NOMO-1 treated with dmso at 0.1 percent for 144 hours (cell line): Measurements from ENCODE around the gene INPP5A.

Experiments
- DNase-seq: peaks from one replicate; lab custom pipeline; 2025; ENCODE audit not compliant: unreplicated experiment; lab: John Stamatoyannopoulos, UW

INPP5A gene

DNA sequence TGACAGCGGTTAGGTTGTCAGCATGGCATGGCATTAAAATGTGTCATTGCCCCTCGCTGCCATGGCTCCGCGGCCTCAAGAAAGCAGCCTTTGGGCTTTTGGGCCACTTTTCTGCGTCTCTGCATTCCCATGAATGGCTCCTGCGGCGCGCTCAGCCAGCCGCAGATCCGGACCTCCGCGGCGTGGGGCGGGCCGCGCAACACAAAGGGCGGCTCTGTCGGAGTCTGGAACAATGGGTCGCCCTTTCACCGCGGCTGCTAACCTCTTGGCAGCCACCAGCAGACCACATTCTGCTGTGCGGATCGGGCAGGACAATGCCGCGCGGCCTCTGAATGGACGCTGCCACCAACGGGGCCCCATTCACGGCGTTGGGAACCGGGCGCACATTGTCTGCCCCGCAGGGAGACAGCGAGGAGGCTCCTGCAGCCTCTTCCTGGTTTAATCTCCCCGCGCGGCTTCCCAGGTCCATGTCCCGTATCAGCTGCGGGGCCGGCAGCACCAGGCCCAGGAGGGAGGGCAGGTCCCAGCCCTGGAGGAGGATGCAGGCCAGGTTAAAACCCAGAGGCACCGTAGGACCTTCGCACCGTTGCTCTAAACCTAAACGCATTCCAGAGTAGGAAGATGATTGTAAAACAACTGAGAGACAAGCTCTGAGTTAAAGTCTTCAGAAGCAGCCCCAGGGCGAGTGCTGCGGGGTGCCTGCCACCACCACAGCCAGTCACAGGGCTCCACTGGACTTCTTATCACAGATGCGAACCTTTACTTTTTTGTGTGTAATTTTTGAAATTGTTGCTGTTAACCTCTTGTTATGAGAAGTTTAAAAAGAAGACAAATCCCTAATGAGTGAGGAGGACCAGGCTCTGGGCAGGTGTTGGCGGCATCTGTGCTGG is 176.8 kb downstream of the INPP5A start:
- no peak for DNase-seq

DNA sequence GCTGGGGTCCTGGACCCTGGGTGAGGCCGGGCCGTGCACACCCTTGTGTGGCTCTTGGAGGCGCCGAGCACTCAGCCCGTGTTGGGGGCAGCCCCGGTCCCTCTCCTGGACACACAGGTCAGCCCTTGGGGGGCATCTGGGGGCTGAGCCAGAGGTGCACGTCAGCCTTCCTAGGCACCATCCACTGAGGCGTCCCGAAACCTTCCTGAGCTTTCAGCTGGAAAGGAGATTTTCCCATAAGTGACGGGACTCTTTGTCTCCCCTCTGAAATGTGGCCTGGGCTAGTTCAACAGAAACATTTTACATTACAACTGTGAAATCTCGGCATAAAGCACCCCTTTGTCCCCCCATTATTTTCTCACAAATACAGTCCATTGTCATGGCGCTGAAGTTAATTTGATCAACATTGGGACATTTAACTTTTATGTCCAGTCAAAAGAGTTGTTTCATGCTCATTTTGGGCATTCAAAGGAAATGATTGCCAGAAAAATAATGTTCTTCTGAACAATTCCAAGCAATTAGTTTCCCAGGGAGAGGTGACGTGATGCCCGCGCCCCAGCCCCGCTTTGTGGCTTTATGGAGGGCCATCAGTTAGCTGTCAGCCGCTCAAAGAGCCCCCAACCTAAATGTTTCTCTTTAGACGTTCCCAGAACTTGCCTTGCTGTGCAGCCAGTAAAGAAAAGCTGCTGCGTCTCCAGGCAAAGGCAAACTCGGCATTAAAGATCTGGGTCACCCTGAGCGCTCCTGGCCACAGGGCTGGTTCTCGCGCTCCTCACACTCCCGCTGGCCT is 177.6 kb downstream of the INPP5A start:
- DNase-seq, result no peak

DNA sequence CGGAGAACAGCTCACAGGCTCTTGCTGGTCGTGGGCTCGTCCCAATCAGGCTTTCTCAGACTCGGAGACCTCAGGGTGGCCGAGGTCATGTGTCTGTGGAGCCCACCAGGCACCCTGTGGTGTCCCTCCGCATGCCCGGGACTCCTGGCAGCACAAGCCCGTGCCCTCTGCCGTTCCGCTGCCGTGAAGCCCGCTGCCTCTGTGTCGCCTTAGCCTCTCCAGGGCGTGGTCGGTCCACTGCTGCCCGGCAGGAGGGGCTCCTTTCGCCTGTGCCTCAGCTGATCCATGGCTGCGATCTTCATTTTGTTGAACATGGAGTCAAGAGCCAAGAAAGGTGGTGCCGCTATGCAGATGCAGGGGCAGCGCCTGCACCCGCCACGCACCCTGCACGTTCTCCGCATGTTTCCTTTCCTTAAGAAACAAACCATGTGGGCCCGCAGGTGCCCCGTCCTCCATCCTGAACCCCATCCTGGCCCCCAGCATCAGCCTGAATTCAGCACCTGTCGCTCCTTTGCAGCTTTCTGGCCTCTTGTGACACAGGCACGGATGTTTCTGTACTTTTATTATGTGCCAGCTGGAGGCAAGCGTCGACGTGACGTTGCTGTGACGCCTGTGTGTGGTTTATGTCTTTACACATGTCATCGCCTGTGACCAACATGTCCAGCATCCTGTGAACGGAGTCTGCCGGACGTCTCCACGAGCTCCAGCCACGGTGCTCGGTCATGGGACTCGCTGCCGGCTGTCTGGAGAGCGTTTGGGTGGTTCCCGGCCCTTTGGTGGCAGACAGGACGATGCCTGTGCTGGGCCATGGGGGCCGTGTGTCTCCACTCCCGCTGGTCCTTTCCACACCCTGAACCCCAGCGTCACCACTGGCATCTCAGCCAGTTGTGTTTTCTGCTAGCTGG is 178.4 kb downstream of the INPP5A start:
- DNase-seq, result no peak

DNA sequence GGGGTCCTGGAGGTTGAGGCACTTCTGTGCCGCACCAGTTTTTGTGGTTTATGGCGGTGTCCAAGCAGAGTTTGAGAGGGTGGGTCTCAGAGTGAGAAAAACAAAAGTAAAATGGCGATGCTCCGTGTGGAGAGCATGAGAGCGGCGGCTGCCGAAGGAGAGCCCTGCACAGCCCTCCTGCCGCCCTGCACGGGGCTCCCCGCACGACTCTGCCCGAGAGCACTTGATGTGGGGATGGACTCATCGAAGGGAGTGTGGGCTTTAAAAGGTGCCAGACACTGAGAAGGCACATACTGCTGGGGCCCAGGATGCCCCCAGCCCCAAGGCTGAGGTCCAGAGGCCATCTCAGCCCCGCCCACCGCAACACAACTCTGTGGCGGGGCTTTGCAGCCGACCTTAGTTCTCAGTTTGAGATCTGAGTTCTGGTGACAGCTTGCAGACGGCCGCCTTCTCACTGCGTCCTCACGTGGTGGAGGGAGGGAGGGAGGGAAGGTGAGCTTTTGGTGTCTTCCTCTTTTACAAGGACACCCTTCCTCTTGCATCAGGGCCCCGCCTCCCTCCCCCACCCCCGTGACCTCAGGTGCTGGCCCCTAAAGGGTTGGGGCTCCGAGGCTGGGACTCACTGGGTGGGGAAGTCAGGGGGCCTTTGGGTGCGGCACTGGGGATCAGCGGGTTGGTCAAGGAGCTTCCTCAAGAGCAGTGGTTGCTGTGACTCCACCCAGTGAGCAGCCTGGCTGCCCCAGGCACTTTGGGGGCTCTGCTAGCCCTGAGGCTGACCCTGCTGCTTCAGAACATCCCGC is 179.3 kb downstream of the INPP5A start:
- no peak for DNase-seq

DNA sequence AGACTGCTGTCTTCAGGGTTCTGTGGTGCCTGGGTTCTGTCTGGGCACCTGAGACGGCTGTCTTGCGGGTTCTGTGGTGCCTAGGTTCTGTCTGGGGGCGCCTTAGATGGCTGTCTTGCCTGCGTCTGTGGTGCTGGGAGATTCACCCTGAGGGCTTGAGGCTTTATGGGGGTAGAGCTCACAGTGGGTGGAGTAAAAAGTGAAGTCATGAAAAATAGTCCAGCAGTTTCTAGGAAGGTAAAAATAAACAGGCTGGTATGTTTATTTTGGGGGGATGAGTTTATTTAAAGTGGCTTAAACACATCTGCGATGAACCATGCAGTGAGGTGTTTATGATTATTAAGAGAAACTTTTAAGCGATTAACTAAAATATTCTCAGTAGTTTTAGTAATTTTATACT is 184.1 kb downstream of the INPP5A start:
- DNase-seq, result no peak

DNA sequence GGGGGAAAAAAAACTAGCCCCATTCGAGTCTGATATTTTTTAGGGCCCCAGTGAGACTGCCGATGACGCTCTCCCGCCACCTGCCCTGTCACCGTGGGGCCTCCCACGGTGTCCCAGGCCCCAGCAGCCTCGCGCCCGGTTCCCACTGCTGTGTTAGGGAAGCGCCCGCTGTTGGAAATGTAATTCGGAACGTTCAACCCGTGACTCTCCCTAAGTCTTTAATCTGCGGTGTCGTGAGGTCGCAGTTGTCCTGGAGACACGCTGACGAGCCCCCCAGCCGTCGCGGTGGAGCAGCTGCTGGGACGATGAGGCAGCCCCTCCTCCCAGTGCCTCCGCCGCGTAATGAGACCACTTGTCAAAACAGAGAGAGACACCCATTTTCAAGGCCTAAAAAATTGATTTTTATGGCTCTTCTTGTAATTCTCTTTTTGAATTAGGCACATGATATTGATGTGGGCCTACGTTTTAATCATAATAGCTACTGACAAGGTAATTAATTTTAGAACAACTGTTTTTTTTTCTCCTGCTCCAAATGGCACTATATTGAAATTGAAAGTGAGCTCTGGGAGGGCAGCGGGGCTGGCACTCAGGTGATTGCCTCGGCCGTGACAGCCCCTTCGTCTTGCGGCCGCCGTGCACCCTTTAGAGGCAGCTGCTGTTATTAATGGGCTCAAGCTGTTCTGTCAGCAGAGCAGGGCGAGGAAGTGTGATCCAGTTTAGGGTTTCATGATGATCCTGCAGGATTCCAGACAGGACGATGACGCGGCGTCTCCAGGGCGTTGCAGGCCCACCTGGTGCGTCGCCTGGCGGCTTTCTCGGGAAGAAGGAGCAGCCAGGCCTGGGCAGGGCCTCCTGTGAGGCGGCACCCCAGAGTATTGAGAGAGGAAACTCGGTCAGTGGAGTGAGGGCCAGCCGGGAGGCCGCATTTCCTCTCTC is 185.1 kb downstream of the INPP5A start:
- DNase-seq, result no peak

DNA sequence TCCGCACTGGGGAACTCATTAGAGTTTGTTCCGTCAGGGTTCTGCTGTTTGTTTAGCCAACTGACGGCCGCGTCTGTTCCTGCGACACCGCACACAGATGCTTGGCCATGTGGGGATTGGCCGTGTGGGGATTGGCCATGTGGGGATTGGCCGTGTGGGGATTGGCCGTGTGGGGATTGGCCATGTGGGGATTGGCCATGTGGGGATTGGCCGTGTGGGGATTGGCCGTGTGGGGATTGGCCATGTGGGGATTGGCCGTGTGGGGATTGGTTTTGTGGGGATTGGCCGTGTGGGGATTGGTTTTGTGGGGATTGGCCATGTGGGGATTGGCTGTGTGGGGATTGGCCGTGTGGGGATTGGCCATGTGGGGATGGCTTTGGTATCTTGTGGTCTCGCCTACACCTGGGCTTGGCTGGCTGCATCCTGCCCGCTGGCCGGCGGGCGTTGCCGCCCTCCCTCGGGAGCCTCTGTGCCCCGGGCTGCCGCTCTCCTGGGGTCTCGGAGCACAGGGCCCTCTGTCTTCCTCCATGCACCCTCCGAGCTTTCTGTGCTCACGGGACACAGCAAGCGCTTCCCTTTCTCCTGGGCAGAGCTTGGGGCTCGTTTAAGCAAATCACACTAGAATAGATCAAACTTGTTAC is 185.9 kb downstream of the INPP5A start:
- no peak for DNase-seq

DNA sequence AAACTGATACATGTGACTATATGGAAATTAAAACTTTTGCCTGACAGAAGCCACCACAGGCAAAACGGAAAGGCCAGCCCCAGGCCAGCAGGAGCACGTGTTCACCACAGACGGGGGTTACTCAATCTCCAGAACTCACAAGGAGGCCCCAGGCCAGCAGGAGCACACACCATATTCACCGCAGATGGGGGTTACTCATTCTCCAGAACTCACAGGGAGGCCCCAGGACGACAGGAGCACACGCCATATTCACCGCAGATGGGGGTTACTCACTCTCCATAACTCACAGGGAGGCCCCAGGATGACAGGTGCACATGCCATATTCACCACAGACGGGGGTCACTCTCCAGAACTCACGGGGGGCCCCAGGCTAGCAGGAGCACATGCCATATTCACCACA is 186.9 kb downstream of the INPP5A start:
- peak; percentile 56 for DNase-seq

DNA sequence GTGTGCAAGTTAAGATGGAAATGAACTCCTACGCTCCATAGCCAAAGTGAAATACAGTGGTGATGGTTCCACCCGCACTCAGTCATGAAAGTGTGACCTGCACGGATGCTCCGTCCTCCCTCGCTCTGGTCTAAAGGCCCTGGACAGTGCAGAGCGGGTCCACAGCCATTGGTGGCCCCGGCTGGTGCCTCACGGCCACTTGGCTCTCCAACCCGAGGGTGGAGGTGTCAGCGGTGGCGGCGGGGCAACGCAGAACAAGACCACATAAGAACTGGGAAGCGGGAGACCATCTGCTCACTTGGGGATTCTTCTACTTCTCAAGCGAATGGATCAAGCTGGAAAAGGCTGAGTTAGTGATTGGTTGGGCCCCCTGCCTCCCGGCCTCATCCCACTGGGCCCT is 187.6 kb downstream of the INPP5A start:
- no peak for DNase-seq

DNA sequence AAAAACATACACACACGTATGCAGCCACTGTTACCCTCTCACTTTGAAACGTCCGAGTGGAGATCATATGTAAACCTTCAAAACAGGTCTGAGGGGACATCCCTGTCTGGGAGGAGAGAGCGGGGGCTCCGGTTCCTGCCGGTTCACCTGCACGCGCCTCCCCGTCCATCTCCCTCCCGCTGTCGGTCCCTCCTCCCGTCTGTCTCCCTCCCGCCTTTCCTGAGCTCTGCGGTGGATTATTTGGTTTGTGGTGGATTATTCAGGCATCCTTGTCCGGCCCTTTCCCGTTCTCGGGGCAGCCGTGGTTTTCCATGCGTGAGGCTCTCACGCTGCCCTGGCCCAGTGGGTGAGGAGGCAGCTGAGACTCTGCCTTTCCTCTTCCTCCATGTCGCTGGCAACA is 188.6 kb downstream of the INPP5A start:
- no peak for DNase-seq

DNA sequence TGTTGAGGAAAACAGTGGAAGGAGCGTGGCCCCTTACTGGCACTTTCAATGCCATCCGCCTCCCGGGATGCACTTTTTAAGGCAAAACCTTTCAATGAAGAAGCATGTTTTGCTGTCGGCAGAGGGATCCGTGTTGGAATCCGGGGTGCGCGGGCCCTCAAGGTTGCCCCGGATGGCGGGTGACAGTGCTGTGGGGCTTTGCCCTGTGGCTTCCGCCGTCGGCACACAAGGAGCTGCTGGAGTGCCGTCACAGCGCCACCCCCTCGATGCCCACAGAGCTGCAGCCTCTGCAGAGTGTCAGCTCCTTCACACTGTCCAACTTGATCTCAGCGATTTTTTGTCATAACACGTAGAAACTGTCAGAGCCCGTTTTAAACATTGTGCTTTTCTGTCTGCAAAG is 189.4 kb downstream of the INPP5A start:
- no peak for DNase-seq

DNA sequence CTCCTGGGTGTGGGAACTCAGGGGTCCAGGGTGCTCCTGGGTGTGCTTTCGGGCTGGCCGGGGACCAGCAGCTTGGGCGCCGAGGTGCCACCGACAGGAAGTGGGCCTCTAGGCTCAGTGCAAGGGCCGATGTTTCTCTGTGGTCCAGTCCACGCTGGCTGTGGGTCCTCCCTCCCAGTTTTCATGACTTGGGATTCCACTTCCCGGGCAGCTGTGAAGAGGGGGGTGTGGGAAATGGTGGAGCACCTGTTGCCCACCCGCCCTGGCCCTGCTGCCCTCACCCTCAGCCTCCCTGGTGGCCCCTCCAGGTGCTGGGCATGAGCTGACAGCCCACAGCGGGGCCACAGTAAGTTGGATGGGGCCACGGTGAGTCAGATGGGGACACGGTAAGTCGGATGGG is 189.8 kb downstream of the INPP5A start:
- no peak for DNase-seq

DNA sequence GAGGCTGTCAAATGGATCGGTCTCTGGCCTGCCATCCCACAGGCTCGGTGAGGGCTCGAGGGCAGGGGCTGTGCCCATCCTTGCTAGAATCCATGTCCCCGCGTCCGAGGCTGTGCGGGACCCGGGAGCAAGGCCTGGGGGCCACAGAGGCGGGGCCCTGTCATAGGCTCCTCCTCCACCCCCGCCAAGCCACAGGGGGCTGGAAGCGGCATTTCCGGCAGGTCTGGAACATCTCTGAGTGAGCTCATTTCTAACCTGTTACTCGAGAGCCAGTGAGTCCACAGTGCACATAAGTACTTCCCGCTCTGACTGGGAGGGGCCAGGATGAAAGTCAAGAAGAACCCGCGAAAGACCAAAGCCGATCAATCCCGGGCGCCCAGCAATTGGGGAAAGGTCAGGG is 190.7 kb downstream of the INPP5A start:
- no peak for DNase-seq

DNA sequence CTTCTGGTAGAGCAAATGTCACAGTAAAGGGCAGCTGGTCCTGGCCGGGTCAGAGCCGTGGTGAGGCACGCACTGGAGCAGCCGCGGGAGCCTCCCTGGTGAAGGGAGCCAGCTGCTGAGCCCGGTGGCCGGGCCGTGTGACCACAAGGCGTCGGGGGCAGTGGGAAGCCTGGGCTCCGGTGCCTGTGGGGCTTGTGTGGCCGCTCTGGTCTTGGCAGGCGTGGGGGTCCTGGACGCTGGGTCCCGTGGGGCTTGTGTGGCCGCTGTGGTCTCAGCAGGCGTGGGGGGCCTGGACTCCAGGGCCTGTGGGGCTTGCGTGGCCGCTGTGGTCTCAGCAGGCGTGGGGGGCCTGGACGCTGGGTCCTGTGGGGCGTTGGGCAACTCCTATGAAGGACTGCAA is 191.2 kb downstream of the INPP5A start:
- no peak for DNase-seq

DNA sequence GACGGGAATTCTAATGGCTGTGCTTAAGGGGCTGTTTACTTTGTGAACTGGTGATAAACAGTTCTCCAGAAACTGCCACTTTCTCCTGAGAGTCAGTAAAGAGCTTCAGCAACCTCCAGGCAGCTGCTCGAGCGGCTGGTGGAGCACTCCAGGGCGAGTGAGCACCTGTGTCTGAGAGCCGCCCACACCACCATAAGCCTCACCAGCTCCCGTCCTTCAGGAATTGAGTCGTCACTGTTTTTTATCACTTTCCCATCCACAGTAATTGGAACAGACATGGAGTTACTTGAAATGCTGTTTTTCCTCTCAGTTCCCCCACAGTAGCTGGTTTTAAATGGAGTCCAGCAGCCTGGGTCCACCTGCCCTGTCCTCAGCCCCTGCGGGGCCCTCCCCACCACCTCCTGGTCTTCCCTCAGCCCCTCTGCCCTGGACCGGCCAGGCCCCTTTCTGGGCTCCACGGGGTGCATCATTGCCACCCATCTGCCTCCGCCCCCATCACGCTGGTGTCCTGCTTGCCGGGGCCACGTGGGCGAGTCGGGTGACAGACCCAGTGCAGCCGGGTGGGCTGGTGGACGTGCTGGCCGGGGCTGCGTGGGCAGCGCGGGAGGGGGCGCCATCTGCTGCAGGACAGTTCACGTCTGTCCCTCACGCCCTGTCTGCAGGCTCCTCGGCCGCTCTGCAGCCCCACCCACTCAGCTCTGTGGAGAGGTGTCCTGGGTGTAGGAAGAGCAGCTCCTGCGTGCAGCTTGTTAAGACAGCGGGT is 192.4 kb downstream of the INPP5A start:
- no peak for DNase-seq

DNA sequence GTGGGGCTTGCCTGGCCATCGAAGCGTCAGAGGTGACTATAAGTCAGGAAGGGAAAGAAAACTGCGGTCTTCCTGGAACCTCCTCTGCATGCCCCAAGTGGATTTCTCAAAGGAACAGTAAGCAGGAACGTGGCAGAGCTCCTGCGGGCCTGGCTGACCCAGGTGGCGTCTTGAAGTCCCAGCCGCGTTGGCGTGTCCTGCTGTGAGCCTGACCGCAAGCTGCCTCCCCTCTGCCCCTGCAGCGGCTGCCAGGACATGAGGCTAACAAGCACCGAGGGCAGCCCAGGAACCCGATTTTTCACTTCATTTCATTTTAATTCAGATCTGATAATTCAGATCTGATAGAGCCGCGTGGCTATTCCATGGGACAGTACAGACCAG is 193.0 kb downstream of the INPP5A start:
- no peak for DNase-seq

DNA sequence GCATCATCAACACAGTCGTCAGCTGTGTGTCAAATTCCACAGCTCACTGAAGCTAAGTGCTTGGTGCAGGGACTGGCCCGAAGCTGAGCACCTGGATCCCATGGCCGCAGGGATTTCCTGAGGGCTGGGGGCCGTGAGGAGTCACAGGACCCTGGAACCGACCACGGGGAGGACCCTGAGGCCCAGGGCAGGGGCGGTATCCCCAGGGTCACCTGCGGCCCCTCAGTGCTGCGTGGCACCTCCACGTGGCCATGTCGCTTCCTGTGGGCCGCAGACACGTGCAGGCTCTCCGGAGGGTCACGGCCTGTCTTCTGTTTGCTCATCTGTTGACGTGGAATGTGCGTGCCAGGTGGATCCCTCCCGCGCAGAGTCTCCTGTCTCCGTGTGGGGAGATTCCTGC is 194.9 kb downstream of the INPP5A start:
- DNase-seq, result no peak

DNA sequence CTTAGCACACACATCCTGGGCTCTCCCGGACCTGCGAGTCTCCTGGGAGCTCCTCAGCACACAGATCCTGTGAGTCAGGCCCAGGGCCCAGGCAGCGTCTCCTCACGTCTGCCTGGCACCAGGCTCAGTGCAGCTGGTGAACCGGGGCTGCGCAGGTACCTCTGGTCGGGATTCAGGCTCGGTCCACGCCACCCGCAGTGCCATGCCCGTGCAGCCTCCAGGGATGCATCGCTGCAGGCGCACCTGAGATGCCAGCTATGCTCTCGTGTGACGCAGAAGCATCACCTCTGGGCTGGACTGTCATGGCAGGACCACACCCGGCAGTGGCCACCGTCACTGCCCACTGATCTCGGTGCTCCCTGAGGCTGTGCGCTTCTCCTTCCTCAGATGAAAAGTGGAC is 196.3 kb downstream of the INPP5A start:
- DNase-seq, result no peak
